ENCODE data around the gene HOPX.

DNA sequence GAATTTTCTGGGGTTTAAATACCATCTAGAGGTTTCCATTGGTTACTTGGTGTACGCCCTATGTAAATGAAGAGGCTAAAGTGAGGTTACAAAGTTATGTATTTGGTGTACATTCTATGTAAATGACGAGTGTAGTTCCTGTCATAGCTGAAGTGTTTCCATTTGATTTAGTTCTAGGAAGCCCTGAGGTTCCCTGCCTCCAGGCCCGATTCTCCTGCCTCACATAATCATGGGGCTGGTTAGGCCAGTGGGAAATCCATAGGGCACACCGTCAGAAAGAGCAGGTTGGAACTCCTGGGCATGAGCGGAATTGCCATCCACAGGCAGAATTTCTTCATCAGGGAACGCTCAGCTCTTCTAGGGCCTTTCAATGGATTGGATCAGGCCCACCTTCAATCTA lies 24.2 kb upstream of the HOPX start:
- TF ChIP-seq EZH2 (IDR thresholded peaks at IDR 0.05; ENCODE audit: low read depth, unreplicated experiment), result no peak
- TF ChIP-seq, protein P1, sequence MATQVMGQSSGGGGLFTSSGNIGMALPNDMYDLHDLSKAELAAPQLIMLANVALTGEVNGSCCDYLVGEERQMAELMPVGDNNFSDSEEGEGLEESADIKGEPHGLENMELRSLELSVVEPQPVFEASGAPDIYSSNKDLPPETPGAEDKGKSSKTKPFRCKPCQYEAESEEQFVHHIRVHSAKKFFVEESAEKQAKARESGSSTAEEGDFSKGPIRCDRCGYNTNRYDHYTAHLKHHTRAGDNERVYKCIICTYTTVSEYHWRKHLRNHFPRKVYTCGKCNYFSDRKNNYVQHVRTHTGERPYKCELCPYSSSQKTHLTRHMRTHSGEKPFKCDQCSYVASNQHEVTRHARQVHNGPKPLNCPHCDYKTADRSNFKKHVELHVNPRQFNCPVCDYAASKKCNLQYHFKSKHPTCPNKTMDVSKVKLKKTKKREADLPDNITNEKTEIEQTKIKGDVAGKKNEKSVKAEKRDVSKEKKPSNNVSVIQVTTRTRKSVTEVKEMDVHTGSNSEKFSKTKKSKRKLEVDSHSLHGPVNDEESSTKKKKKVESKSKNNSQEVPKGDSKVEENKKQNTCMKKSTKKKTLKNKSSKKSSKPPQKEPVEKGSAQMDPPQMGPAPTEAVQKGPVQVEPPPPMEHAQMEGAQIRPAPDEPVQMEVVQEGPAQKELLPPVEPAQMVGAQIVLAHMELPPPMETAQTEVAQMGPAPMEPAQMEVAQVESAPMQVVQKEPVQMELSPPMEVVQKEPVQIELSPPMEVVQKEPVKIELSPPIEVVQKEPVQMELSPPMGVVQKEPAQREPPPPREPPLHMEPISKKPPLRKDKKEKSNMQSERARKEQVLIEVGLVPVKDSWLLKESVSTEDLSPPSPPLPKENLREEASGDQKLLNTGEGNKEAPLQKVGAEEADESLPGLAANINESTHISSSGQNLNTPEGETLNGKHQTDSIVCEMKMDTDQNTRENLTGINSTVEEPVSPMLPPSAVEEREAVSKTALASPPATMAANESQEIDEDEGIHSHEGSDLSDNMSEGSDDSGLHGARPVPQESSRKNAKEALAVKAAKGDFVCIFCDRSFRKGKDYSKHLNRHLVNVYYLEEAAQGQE (IDR thresholded peaks at IDR 0.05; ENCODE audit: unreplicated experiment), result no peak
- TF ChIP-seq, protein P2, sequence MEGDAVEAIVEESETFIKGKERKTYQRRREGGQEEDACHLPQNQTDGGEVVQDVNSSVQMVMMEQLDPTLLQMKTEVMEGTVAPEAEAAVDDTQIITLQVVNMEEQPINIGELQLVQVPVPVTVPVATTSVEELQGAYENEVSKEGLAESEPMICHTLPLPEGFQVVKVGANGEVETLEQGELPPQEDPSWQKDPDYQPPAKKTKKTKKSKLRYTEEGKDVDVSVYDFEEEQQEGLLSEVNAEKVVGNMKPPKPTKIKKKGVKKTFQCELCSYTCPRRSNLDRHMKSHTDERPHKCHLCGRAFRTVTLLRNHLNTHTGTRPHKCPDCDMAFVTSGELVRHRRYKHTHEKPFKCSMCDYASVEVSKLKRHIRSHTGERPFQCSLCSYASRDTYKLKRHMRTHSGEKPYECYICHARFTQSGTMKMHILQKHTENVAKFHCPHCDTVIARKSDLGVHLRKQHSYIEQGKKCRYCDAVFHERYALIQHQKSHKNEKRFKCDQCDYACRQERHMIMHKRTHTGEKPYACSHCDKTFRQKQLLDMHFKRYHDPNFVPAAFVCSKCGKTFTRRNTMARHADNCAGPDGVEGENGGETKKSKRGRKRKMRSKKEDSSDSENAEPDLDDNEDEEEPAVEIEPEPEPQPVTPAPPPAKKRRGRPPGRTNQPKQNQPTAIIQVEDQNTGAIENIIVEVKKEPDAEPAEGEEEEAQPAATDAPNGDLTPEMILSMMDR (conservative IDR thresholded peaks at IDR 0.05; ENCODE audit: low read depth in 2 of 2), result no peak
